SU-DHL-6 (cell line): ENCODE results near the gene ASB15.

Experiments used
- EZH2phosphoT487 ChIP-seq: fragments of 200-600 bp; sonication (generic), shearing (Covaris generic); conservative IDR thresholded peaks from 2 replicates; pipeline ENCODE4 v1.6.1; 2018; ENCODE audit warnings: mild to moderate bottlenecking, antibody characterized with exemption, low read length, moderate library complexity, mixed read lengths
- TF ChIP-seq, protein P1 (sequence below): fragments of 200-600 bp; sonication (generic); IDR thresholded peaks from one replicate; pipeline ENCODE4 v1.5.1; 2017; ENCODE audit warnings: antibody characterized with exemption, mild to moderate bottlenecking, low read length, moderate library complexity; ENCODE audit not compliant: insufficient read depth, poor library complexity, severe bottlenecking

DNA sequence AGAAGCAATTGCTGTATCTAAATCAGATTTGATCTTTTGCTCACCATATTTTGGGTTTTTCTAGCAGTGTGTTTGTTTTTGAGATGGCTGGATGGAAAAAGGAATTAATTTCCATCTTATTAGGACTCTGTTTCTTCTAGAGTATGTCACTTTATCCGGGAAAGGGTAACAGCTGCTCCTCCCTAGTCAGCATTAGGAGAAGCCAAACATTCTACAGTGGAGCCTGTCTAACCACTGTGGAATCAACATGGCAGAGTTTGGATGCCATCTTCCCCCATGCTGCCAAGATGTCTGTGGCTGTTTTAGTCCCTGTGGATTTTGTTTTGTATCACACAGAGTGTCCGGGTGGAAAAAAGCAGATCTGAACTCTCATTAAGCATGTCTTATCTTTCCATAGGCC is 38.0 kb downstream of the ASB15 start:
- TF ChIP-seq, protein P1, sequence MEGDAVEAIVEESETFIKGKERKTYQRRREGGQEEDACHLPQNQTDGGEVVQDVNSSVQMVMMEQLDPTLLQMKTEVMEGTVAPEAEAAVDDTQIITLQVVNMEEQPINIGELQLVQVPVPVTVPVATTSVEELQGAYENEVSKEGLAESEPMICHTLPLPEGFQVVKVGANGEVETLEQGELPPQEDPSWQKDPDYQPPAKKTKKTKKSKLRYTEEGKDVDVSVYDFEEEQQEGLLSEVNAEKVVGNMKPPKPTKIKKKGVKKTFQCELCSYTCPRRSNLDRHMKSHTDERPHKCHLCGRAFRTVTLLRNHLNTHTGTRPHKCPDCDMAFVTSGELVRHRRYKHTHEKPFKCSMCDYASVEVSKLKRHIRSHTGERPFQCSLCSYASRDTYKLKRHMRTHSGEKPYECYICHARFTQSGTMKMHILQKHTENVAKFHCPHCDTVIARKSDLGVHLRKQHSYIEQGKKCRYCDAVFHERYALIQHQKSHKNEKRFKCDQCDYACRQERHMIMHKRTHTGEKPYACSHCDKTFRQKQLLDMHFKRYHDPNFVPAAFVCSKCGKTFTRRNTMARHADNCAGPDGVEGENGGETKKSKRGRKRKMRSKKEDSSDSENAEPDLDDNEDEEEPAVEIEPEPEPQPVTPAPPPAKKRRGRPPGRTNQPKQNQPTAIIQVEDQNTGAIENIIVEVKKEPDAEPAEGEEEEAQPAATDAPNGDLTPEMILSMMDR, result no peak
- TF ChIP-seq EZH2phosphoT487, result no peak
